HepG2 (cell line): ENCODE measurements around the gene KRTAP5-4. TPM values are rescaled to one million over a fixed set of nuclear protein-coding genes. Genes with fewer than 3 reads are reported as not detected.

Experiments used
- ARID4A ChIP-seq: sonication (generic); formaldehyde crosslinking; IDR thresholded peaks from 2 replicates; pipeline ENCODE4 v1.5.0; 2020; ENCODE audit warnings: mild to moderate bottlenecking, missing genetic modification reagents, borderline replicate concordance
- DPF2 ChIP-seq: sonication (generic); formaldehyde crosslinking; IDR thresholded peaks from 2 replicates; pipeline ENCODE4 v1.4.0; 2020; ENCODE audit warnings: mild to moderate bottlenecking, low read depth, missing genetic modification reagents, borderline replicate concordance
- MED13 ChIP-seq: sonication (generic); formaldehyde crosslinking; IDR thresholded peaks from 2 replicates; pipeline ENCODE4 v1.5.0; 2020; ENCODE audit warnings: missing genetic modification reagents
- RAD21 ChIP-seq: fragments of 450-650 bp; formaldehyde crosslinking; IDR thresholded peaks from 2 replicates; pipeline ENCODE4 v1.5.0; 2020; ENCODE audit warnings: mild to moderate bottlenecking
- SETDB1 ChIP-seq: sonication (generic); formaldehyde crosslinking; IDR thresholded peaks from 2 replicates; pipeline ENCODE4 v1.5.1; 2020; ENCODE audit warnings: missing genetic modification reagents, mild to moderate bottlenecking, borderline replicate concordance
- YEATS4 ChIP-seq: sonication (generic); formaldehyde crosslinking; IDR thresholded peaks from 2 replicates; pipeline ENCODE4 v1.4.0; 2020; ENCODE audit warnings: missing genetic modification reagents, borderline replicate concordance
- ZNF547 ChIP-seq: sonication (generic); formaldehyde crosslinking; IDR thresholded peaks from 2 replicates; pipeline ENCODE4 v1.5.1; 2020; ENCODE audit warnings: mild to moderate bottlenecking, missing genetic modification reagents
- ZNF556 ChIP-seq: sonication (generic); formaldehyde crosslinking; IDR thresholded peaks from 2 replicates; pipeline ENCODE4 v1.4.0; 2020; ENCODE audit warnings: mild to moderate bottlenecking, missing genetic modification reagents, borderline replicate concordance
- ZNF616 ChIP-seq: sonication (generic); formaldehyde crosslinking; IDR thresholded peaks from 2 replicates; pipeline ENCODE4 v1.5.0; 2020; ENCODE audit warnings: low read depth, mild to moderate bottlenecking, missing genetic modification reagents
- polyA plus RNA-seq, 8 experiments: library from polyadenylated mRNA; depleted of rRNA in 3 of 8; stranded (reverse) in 7 of 8; unstranded in 1 of 8; fragments of >200 nt; fragmentation: Illumina TruSeq in 4 of 8; extraction: Trizol in 4 of 8; gene quantifications; 2 replicates each; pipeline versions ENCODE4 v1.2.1 to v1.2.3, GENCODE V29; 2011 to 2016; ENCODE audit warnings: low read depth in 4 of 8, missing spikeins in 1 of 8, mixed read lengths in 1 of 8; ENCODE audit not compliant: insufficient read depth in 1 of 8
- total RNA-seq, 5 experiments: library from RNA; depleted of rRNA; stranded (reverse); fragments of >200 nt; fragmentation: Illumina TruSeq; extraction: Trizol; gene quantifications; 2 replicates each; pipeline ENCODE4 v1.2.3, GENCODE V29; 2016; ENCODE audit warnings: low read depth in 1 of 5

KRTAP5-4 gene
- total and polyA plus RNA-seq, 2 of the 13 experiments (the other 11 are each of a cell fraction or from before 2014, with no cell fraction given): not detected

- TF ChIP-seq DPF2 (no peak), ZNF556 (CRISPR knock-in tag) (no peak), ZNF616 (CRISPR knock-in tag) (no peak), SETDB1 (0 out of 2 replicates have a peak, but pooled peaks have one; percentile 53), ZNF547 (CRISPR knock-in tag) (peak; percentile 6; the same call in 1 of the 2 replicates), YEATS4 (CRISPR knock-in tag) (peak; percentile 19; the same call in 1 of the 2 replicates), ARID4A (CRISPR knock-in tag) (no peak), RAD21 (CRISPR knock-in tag) (peak; percentile 20; the same call in 1 of the 2 replicates), MED13 (CRISPR knock-in tag) (no peak)
Observed at GRCh38 chr11:1653541-1654387, 31.8 kb upstream of the KRTAP5-4 start (continued).
